Embryonic facial prominence (tissue), 1 donor: ENCODE data around the gene FBXL16.
"Not testable (repeated sequence)": the region's sequence is repeated elsewhere in the genome, so short reads cannot be mapped to it uniquely, and the experiment has no call there.

Experiments used
- DNase-seq: peaks from one replicate; pipeline ENCODE4 v3.0.0-alpha.2; 2016; ENCODE audit errors: extremely low spot score

The FBXL16 gene

GRCh38 chr16:705431-706188 is at the start of gene FBXL16:
FBXL16 (minus strand) TSS chr16:705801; CDS start chr16:697405, 8,396 bp downstream.
- no peak for DNase-seq

- DNase-seq = no peak
Observed at GRCh38 chr16:754656-755055, 49.1 kb upstream of the FBXL16 start.

- DNase-seq = not testable (repeated sequence)
Observed at GRCh38 chr16:754121-754607, 48.6 kb upstream of the FBXL16 start.

GRCh38 chr16:752007-752312 is 46.4 kb upstream of the FBXL16 start:
- no peak for DNase-seq

GRCh38 chr16:751152-752006 is 45.8 kb upstream of the FBXL16 start:
- no peak for DNase-seq

- no peak for DNase-seq
Observed at GRCh38 chr16:750485-750884, 44.9 kb upstream of the FBXL16 start.

- no peak for DNase-seq
Observed at GRCh38 chr16:749010-749409, 43.4 kb upstream of the FBXL16 start.

- DNase-seq = no peak
Observed at GRCh38 chr16:747978-748746, 42.6 kb upstream of the FBXL16 start.

GRCh38 chr16:746637-747036 is 41.0 kb upstream of the FBXL16 start:
- no peak for DNase-seq

GRCh38 chr16:745739-746138 is 40.1 kb upstream of the FBXL16 start:
- DNase-seq = no peak

- DNase-seq = no peak
Observed at GRCh38 chr16:743794-744500, 38.3 kb upstream of the FBXL16 start.

GRCh38 chr16:742894-743293 is 37.3 kb upstream of the FBXL16 start:
- not testable (repeated sequence) for DNase-seq

- no peak for DNase-seq
Observed at GRCh38 chr16:741986-742629, 36.5 kb upstream of the FBXL16 start.

- DNase-seq = peak; percentile 80
Observed at GRCh38 chr16:740764-741505, 35.3 kb upstream of the FBXL16 start, which contains the start of gene CIAO3. CIAO3 (minus strand) TSS chr16:740997; CDS start chr16:740985, 12 bp downstream.

GRCh38 chr16:740459-740763 is 34.8 kb upstream of the FBXL16 start:
- no peak for DNase-seq

- DNase-seq = no peak
Observed at GRCh38 chr16:739560-740458, 34.2 kb upstream of the FBXL16 start.

GRCh38 chr16:736936-737481 is 31.4 kb upstream of the FBXL16 start:
- DNase-seq = no peak

- no peak for DNase-seq
Observed at GRCh38 chr16:735982-736453, 30.4 kb upstream of the FBXL16 start.
